DOHH2 (cell line): Measurements from ENCODE around the gene CARD18.

Experiments
- EZH2phosphoT487 ChIP-seq: fragments of 200-600 bp; sonication (generic); IDR thresholded peaks from 2 replicates; pipeline ENCODE4 v1.6.1; 2017; ENCODE audit warnings: borderline replicate concordance, mild to moderate bottlenecking, antibody characterized with exemption, low read length, moderate library complexity, mixed read lengths
- TF ChIP-seq, protein P1 (sequence below): fragments of 200-600 bp; sonication (generic); IDR thresholded peaks from one replicate; pipeline ENCODE4 v1.5.1; 2014; ENCODE audit warnings: antibody characterized with exemption, mild to moderate bottlenecking, low read depth, low read length; ENCODE audit not compliant: poor library complexity, severe bottlenecking

DNA sequence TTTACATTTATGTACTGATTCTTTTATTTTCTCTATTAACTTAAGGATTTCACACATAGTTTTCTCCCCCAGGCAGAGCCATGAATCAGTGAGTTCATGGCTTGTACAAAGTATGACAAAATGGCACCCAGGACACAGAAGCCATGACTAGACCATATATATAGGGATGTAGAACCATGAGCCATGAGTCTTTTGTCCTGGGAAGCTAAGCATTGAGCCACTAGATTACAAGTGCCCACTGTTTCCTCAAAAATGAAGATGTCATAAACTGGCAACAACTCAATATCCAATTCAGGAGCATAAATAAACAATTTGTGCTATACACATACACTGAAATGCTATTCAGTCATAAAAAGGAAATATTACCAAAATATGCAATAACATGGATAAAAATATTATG lies 36.2 kb downstream of the CARD18 start:
- TF ChIP-seq, protein P1, sequence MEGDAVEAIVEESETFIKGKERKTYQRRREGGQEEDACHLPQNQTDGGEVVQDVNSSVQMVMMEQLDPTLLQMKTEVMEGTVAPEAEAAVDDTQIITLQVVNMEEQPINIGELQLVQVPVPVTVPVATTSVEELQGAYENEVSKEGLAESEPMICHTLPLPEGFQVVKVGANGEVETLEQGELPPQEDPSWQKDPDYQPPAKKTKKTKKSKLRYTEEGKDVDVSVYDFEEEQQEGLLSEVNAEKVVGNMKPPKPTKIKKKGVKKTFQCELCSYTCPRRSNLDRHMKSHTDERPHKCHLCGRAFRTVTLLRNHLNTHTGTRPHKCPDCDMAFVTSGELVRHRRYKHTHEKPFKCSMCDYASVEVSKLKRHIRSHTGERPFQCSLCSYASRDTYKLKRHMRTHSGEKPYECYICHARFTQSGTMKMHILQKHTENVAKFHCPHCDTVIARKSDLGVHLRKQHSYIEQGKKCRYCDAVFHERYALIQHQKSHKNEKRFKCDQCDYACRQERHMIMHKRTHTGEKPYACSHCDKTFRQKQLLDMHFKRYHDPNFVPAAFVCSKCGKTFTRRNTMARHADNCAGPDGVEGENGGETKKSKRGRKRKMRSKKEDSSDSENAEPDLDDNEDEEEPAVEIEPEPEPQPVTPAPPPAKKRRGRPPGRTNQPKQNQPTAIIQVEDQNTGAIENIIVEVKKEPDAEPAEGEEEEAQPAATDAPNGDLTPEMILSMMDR = no peak
- no peak for TF ChIP-seq EZH2phosphoT487
